IPS-11a (cell line): ENCODE measurements around the gene CDC20B.
"Not testable (repeated sequence)": the region's sequence is repeated elsewhere in the genome, so short reads cannot be mapped to it uniquely, and the experiment has no call there.

Experiments used
- H3K4me3 ChIP-seq: one replicate; pipeline ENCODE4 v1.5.1; 2013; ENCODE audit warnings: low read depth, low read length, control low read depth

The CDC20B gene

DNA sequence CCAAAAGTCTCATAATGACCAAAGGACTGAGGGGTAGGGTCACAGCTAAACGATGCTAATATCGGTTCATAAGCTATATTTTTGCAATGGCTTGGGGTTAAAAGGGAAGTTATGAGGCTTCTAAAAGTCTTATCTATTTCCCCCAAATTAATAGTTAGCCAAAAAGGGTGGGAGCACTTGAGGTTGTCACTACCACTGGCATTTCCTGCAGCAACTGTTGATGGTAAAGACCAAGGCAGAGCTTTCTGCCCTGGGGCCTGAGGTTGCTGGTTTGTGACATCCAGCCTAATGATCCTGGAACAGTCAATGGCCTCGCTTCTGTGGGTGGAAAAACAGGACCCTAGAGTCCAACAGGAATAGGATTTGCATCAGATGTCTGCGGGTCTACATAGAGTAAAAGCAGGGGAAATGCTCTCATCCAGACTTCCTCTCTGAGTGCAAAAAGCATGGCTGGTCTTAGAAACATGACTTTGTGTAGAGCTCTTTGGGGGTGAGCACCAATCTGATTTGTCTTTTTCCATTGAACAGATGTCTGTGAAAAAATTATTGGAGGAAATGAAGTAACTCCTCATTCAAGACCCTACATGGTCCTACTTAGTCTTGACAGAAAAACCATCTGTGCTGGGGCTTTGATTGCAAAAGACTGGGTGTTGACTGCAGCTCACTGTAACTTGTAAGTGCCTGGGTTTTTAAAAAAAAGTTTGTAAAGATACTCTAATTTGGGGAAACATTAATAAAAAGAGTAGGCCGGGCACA is 67.9 kb downstream of the CDC20B start:
- no peak overlapping the region for H3K4me3 ChIP-seq

GRCh38 chr5:55104036-55104772 is 68.8 kb downstream of the CDC20B start:
- H3K4me3 ChIP-seq = no peak overlapping the region

DNA sequence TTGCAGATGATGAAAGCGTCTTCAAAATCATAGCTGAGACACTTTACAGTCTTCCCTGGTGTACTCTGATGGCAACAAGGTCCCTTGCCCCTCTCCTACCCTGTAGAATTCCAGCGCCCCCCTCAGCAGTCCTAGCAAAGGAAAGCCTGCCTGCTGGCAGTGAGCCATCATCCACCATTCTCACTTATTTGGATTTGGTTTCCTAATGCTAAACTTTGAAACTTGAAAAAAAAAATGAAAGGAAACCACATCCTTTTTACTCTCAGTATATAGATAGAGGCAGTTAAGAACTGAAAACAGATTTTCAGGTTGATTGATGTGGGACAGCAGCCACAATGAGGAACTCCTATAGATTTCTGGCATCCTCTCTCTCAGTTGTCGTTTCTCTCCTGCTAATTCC is 70.6 kb downstream of the CDC20B start, which contains the start of gene GZMA:
TSS of gene GZMA (plus strand) at position 299 of the 400 bp plus-strand sequence. CDS start at position 336, 37 bp downstream.
- H3K4me3 ChIP-seq = no peak within 1 kb of the TSS

GRCh38 chr5:55101556-55102276 is 71.3 kb downstream of the CDC20B start:
- no peak overlapping the region for H3K4me3 ChIP-seq

DNA sequence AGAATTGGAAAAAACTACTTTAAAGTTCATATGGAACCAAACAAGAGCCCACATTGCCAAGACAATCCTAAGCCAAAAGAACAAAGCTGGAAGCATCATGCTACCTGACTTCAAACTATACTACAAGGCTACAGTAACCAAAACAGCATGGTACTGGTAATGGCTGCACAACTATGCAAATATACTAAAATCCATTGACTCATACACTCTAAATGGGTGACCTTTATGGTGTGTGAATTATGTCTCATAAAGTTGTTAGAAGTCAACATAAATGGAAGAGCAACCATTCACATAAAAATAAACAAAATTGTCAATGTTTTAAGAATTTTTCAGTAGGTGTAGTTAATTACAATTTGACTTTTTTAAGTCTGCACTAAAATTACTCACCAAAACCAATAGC is 71.8 kb downstream of the CDC20B start:
- not testable (repeated sequence) for H3K4me3 ChIP-seq

GRCh38 chr5:55096861-55097260 is 76.1 kb downstream of the CDC20B start:
- H3K4me3 ChIP-seq = no peak overlapping the region

- no peak overlapping the region for H3K4me3 ChIP-seq
Measured at GRCh38 chr5:55096182-55096581, 76.8 kb downstream of the CDC20B start.

DNA sequence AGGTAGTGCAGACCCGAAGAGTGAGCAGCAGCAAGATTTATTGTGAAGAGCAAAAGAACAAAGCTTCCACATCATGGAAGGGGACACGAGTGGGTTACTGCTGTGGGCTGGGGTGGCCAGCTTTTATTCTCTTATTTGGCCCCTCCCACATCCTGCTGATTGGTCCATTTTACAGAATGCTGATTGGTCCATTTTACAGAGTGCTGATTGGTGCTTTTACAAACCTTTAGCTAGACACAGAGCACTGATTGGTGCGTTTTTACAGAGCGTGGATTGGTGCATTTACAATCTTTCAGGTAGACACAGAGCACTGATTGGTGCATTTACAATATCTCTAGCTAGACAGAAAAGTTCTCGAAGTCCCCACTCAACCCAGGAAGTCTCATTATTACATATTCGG is 82.0 kb downstream of the CDC20B start:
- H3K4me3 ChIP-seq = not testable (repeated sequence)

DNA sequence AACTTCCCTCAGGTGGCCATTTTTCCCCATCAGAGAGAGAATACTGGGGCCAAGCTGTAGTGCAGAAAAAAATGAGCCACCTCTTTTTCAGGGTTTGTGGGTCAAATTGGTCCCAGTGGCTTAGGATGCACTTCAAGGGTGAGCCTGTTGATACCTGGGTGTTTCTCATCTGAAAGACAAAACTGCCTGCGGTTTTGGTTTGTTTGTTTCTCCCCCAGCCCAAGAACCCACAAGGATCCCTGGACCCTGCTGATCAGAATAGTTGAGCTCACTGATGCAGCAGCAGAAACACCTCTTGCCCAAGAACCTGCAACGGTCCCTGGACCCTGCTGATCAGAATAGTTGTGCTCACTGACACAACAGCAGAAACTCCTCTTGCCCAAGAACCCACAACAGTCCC is 83.7 kb downstream of the CDC20B start:
- H3K4me3 ChIP-seq = not testable (repeated sequence)

- no peak overlapping the region for H3K4me3 ChIP-seq
Measured at GRCh38 chr5:55081541-55081940, 91.4 kb downstream of the CDC20B start.

DNA sequence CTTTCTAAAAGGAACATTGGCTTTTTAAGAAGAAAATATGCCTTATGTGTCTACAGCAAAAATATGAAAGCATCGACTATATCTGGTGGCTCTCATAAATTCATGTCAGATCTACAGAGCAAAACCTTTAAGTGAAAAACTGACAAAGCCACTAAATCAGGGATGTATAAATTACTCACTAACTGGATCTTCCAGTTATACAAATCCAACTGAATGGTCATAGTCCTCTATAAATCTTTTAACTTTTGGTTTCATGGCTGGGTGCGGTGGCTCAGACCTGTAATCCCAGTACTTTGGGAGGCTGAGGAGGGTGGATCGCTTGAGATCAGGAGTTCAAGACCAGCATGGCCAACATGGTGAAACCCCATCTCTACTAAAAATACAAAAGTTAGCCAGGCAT is 99.8 kb downstream of the CDC20B start:
- H3K4me3 ChIP-seq = no peak overlapping the region

DNA sequence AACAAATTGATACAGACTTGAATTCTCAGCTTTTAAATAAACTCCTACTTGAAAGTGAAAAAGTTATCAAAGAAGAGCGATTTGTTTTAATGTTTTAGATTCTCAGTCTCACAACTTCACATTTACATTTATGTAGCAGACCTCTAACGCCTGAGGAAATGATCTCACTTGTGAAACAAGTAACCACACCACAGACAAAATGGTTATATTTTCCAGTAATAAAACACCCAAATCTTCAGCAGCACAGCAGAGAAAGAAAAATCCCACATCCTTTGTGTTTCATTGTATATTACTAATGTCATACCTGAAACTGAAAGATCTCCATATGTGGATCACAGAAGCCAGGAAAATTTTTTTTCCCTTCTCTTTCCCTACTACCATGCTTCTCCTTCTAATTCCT is 100.3 kb downstream of the CDC20B start:
- H3K4me3 ChIP-seq = no peak overlapping the region

- no peak overlapping the region for H3K4me3 ChIP-seq
Measured at GRCh38 chr5:55071413-55071812, 101.6 kb downstream of the CDC20B start.

- no peak overlapping the region for H3K4me3 ChIP-seq
Measured at GRCh38 chr5:55070968-55071367, 102.0 kb downstream of the CDC20B start.

GRCh38 chr5:55066277-55066676 is 106.7 kb downstream of the CDC20B start:
- H3K4me3 ChIP-seq = no peak overlapping the region

GRCh38 chr5:55064523-55064922 is 108.5 kb downstream of the CDC20B start:
- H3K4me3 ChIP-seq = no peak overlapping the region

GRCh38 chr5:55063899-55064298 is 109.1 kb downstream of the CDC20B start:
- no peak overlapping the region for H3K4me3 ChIP-seq

DNA sequence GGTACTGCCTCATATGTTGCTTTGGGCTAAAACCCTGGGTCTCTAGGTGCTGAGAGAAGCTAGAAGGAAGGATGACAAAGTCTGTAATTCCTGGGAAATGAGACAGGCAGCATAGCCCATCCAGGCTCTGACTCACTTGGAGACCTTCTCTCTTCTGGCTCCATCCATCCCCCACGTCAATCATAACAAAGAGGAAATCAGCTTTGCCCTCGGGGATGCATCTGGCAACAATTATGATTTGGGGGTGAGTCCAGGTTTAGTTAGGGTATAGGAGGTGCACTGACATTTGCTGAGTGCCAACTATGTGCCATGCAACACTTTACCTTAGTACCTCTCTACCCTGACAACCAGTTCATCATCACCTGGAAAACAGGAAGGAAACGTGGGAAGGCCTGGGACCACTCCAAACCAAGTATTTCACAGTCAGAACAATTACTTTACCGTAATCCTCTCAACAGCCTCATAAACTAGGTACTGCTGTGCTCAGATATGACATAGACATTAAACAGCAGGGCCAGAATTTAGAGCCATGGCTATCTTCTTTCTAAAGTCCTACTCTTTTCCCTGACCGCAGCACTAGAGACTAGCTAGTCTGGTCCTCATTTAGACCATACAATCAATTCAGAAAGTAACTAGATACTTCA is 109.6 kb downstream of the CDC20B start:
- H3K4me3 ChIP-seq = no peak overlapping the region
